Measurements from ENCODE around the gene SLC12A8.

The SLC12A8 gene

DNA sequence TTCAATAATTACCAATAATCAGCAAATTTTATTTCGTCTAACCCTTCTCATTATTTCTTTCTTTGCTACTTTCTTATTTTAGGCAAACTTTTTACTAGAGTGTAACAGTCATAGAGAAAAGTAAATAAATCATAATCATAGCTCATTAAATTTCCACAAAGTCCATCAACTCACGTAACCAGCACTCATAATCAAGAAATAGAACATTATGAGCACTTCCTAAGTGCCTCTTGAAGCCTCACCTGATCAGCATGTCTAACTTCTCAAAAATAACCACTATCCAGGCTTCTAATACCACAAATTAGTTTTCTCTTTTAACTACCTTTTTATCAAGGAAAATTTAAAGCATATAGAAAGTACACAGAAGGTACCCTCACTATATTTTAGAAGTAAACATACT, 38.4 kb upstream of the SLC12A8 start:
- DNase-seq (ENCODE audit: low read depth), result no peak
- H3K4me3 ChIP-seq (ENCODE audit: control insufficient read depth, low read depth, low read length), result no peak overlapping the region
- TF ChIP-seq, protein P1, sequence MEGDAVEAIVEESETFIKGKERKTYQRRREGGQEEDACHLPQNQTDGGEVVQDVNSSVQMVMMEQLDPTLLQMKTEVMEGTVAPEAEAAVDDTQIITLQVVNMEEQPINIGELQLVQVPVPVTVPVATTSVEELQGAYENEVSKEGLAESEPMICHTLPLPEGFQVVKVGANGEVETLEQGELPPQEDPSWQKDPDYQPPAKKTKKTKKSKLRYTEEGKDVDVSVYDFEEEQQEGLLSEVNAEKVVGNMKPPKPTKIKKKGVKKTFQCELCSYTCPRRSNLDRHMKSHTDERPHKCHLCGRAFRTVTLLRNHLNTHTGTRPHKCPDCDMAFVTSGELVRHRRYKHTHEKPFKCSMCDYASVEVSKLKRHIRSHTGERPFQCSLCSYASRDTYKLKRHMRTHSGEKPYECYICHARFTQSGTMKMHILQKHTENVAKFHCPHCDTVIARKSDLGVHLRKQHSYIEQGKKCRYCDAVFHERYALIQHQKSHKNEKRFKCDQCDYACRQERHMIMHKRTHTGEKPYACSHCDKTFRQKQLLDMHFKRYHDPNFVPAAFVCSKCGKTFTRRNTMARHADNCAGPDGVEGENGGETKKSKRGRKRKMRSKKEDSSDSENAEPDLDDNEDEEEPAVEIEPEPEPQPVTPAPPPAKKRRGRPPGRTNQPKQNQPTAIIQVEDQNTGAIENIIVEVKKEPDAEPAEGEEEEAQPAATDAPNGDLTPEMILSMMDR (conservative IDR thresholded peaks at IDR 0.05; ENCODE audit: control insufficient read depth, insufficient read depth, low read depth, low read length), result no peak

DNA sequence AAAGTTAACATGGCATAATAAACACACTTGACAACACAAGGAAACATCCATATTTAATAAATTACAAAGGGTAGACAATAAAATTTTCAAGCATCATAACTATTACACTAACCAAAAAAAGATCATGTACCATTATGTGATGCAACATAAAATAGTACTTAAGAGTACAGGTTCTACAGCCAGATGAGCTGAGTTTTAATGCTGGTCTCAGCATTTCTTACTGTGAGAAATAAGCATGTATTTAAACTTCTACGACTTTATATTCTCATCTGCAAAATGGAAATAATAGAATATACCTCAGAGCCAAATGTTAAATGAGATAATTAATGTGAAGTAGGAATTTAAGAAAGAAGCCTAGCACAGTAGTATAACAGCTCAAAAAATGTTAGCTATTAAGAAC, 33.7 kb upstream of the SLC12A8 start:
- no peak for DNase-seq (ENCODE audit: low read depth)
- TF ChIP-seq, protein P1 (conservative IDR thresholded peaks at IDR 0.05; ENCODE audit: control insufficient read depth, insufficient read depth, low read depth, low read length), result no peak
- no peak overlapping the region for H3K4me3 ChIP-seq (ENCODE audit: control insufficient read depth, low read depth, low read length)

DNA sequence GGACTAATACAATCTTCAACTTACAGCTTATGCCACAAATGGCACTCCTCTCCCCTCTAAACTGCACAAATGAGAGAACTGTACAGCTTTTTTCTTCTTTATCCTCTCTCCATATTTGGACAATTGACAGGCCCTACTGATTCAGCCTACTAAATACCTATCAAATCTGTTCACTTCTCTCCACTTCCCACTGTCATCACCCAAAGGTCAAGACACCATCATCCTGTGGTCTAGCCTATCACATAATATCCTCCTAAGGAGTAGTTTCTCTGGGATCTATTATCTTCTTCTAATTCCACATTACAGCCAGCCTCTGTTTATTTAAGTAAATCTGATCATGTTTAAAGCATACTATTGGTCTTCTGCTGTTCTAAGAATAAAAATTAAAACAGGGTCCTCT, 33.0 kb upstream of the SLC12A8 start:
- TF ChIP-seq, protein P1 (conservative IDR thresholded peaks at IDR 0.05; ENCODE audit: control insufficient read depth, insufficient read depth, low read depth, low read length), result no peak
- no peak overlapping the region for H3K4me3 ChIP-seq (ENCODE audit: control insufficient read depth, low read depth, low read length)
- peak; percentile 47 for DNase-seq (ENCODE audit: low read depth)

DNA sequence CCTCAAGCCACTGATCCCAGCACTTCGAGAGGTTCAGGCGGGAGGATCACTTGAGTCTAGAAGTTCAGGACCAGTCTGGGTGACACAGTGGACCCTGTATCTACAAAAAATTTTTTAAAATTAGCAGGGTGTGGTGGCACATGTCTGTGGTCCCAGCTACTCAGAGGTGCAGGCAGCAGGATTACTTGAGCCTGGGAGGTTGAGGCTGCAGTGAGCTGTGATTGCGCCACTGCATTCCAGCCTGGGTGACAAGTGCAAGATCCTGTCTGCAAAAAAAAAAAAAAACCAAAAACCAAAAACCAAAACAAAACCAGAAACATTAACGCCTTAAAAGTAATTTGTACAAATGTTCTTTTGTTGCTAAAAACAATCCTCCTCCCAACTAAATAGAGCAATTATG, 27.9 kb upstream of the SLC12A8 start:
- TF ChIP-seq, protein P1 (conservative IDR thresholded peaks at IDR 0.05; ENCODE audit: control insufficient read depth, insufficient read depth, low read depth, low read length), result no peak
- H3K4me3 ChIP-seq (ENCODE audit: control insufficient read depth, low read depth, low read length), result no peak overlapping the region
- DNase-seq (ENCODE audit: low read depth), result peak; percentile 25

DNA sequence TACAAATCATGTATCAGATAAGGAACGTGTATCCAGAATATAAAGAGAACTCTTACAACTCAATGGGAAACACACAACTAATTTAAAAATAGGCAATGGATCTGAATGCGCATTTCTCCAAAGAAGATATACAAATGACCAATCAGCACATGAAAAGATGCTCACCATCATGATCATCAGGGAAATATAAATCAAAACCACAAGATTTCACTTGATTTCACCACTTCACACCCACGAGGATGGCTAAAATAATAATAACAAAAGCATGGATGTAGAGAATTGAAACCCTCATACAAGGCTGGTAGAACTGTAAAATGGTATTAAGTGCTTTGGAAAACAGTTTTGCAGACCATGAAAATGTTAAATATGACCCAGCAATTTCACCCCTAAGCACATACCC, 26.7 kb upstream of the SLC12A8 start:
- no peak overlapping the region for H3K4me3 ChIP-seq (ENCODE audit: control insufficient read depth, low read depth, low read length)
- TF ChIP-seq, protein P1 (conservative IDR thresholded peaks at IDR 0.05; ENCODE audit: control insufficient read depth, insufficient read depth, low read depth, low read length), result no peak
- no peak for DNase-seq (ENCODE audit: low read depth)

DNA sequence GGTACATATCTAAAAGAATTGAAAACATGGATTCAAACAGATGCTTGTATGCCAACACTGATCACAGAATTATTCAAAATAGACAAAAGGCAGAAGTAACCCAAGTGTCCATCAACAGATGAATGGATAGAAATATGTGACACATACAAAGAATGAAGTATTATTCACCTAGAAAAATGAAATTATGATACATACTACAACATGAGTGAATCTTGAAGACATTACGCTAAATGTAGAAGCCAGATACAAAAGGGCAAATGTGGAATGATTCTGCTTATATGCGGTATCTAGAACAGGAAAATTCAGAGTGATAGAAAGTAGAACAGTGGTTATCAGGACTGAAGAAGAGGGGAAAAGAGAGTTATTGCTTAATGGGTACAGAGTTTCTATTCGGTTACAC, 26.2 kb upstream of the SLC12A8 start:
- H3K4me3 ChIP-seq (ENCODE audit: control insufficient read depth, low read depth, low read length), result no peak overlapping the region
- TF ChIP-seq, protein P1 (conservative IDR thresholded peaks at IDR 0.05; ENCODE audit: control insufficient read depth, insufficient read depth, low read depth, low read length), result no peak
- DNase-seq (ENCODE audit: low read depth), result no peak

DNA sequence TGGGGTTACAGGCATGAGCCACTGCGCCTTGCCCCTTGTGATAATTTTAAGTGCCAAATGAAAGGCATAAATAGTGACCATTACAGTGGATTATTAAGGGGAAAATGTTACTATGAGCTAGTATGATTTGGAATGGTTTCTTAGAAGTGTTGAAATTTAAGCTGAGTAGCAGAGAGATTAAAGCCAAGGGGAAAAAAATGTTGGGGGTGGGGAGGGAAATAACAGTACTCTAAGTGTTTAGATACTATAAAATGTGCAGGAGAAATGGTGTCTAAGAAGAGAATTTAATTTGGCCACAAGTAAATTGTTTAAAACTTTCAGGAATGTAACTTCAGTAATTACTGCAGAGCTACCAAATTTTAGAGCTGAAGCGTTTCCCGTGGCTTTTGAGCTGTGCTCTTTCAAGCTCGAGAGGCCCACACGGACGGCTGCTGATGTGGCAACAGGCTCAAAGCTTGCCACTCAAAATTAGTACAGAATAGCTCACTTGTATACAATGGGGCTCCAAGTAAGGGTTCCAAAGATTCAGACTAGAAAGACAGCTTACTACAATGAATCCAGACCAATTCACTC, 23.9 kb upstream of the SLC12A8 start:
- TF ChIP-seq, protein P1 (conservative IDR thresholded peaks at IDR 0.05; ENCODE audit: control insufficient read depth, insufficient read depth, low read depth, low read length), result no peak
- DNase-seq (ENCODE audit: low read depth), result no peak
- H3K4me3 ChIP-seq (ENCODE audit: control insufficient read depth, low read depth, low read length), result no peak overlapping the region

Measured in fibroblast of mammary gland (primary cell).